Ovary (tissue), 3 donors: ENCODE measurements around the gene RSAD2.

Source experiments
- CTCF ChIP-seq, 3 donors: fragments of 450-650 bp in 2 of 3; fragments of 200-600 bp in 1 of 3; IDR thresholded peaks; one replicate each; pipeline versions ENCODE4 v1.5.1 to v1.8.0; 2016 to 2022; ENCODE audit warnings: antibody characterized with exemption in 3 of 3, mild to moderate bottlenecking in 1 of 3
- EP300 ChIP-seq: sonication (generic); formaldehyde crosslinking; IDR thresholded peaks from one replicate; pipeline ENCODE4 v1.6.1; 2017; ENCODE audit warnings: antibody characterized with exemption
- POLR2A ChIP-seq: fragments of 450-650 bp; IDR thresholded peaks from one replicate; pipeline ENCODE4 v1.6.1; 2017; ENCODE audit warnings: antibody characterized with exemption, mild to moderate bottlenecking, moderate library complexity
- donor health status: DM: no; HTN: no; CAD: no.

GRCh38 chr2:6874032-6874431, 3.5 kb upstream of the RSAD2 start:
- TF ChIP-seq POLR2A (no peak), CTCF (IDR thresholded peaks at IDR 0.05) (no peak), EP300 (no peak)
